CD4-positive, alpha-beta T cell (primary cell): ENCODE measurements around the gene STX18. TPM values are rescaled to one million over a fixed set of nuclear protein-coding genes. Genes with fewer than 3 reads are reported as not detected.

Experiments used
- ATAC-seq: fragments of 200-7000 bp; cut with Tn5 transposase; one replicate; pipeline ENCODE4 v1.10.0; 2022; ENCODE audit warnings: mild to moderate bottlenecking; ENCODE audit not compliant: poor library complexity
- CTCF ChIA-PET: fragments of 350-600 bp; sonication (Branson Sonifier 250); formaldehyde crosslinking; loops from one replicate; lab custom pipeline; 2021; ENCODE audit warnings: antibody characterized with exemption, inconsistent platforms; lab: Charles Lee
- POLR2A ChIA-PET: fragments of 350-600 bp; sonication (Branson Sonifier 250); formaldehyde crosslinking; loops from one replicate; lab custom pipeline; 2021; ENCODE audit warnings: antibody characterized with exemption, inconsistent platforms; lab: Charles Lee
- DNase-seq, 14 experiments: peaks; one replicate each; pipeline ENCODE4 v3.0.0-alpha.2; 2013 to 2020; ENCODE audit warnings: mixed read lengths in 2 of 14
- H3K27ac ChIP-seq, 2 donors: one replicate each; pipeline versions ENCODE4 v1.5.1 to v1.7.0; 2013; ENCODE audit warnings: low read length in 2 of 2, low read depth in 1 of 2, mild to moderate bottlenecking in 1 of 2
- H3K27me3 ChIP-seq, 2 experiments: 1 replicate in 1 of 2; 2 replicates in 1 of 2; pipeline versions ENCODE4 v1.6.1 to v1.7.0; 2013; ENCODE audit warnings: low read length in 2 of 2, control low read depth in 1 of 2, mild to moderate bottlenecking in 1 of 2, moderate library complexity in 1 of 2; ENCODE audit not compliant: insufficient read depth in 2 of 2, control insufficient read depth in 1 of 2
- H3K36me3 ChIP-seq: one replicate; pipeline ENCODE4 v1.6.1; 2013; ENCODE audit warnings: low read length, control low read depth; ENCODE audit not compliant: insufficient read depth
- H3K4me1 ChIP-seq: one replicate; pipeline ENCODE4 v1.6.1; 2013; ENCODE audit warnings: low read length, control low read depth; ENCODE audit not compliant: insufficient read depth
- H3K4me3 ChIP-seq: one replicate; pipeline ENCODE4 v1.5.1; 2013; ENCODE audit warnings: mild to moderate bottlenecking, low read length, moderate library complexity
- H3K9me3 ChIP-seq, 2 experiments: 1 replicate in 1 of 2; 2 replicates in 1 of 2; pipeline versions ENCODE4 v1.6.1 to v1.7.0; 2013; ENCODE audit warnings: low read length in 2 of 2, mild to moderate bottlenecking in 2 of 2, control low read depth in 1 of 2, moderate library complexity in 1 of 2; ENCODE audit not compliant: control insufficient read depth in 1 of 2, insufficient read depth in 1 of 2
- H3K27ac Mint-ChIP-seq: one replicate; pipeline ENCODE4 v1.8.0; 2020; ENCODE audit warnings: mixed read lengths
- H3K27me3 Mint-ChIP-seq: one replicate; pipeline ENCODE4 v1.8.0; 2021; ENCODE audit warnings: mixed read lengths
- H3K36me3 Mint-ChIP-seq: one replicate; pipeline ENCODE4 v1.8.0; 2021; ENCODE audit warnings: low read depth, mixed read lengths
- H3K4me1 Mint-ChIP-seq: one replicate; pipeline ENCODE4 v1.8.0; 2021; ENCODE audit warnings: low read depth, mixed read lengths
- H3K4me3 Mint-ChIP-seq: one replicate; pipeline ENCODE4 v1.8.0; 2020; ENCODE audit warnings: mild to moderate bottlenecking, mixed read lengths
- H3K9me3 Mint-ChIP-seq: one replicate; pipeline ENCODE4 v1.8.0; 2020; ENCODE audit warnings: mixed read lengths
- CTCF ChIP-seq: fragments of 200-600 bp; IDR thresholded peaks from one replicate; pipeline ENCODE4 v1.8.0; 2022; ENCODE audit warnings: antibody characterized with exemption, mild to moderate bottlenecking
- intact Hi-C, 2 experiments: fragments of 100-400 bp; cut with DNase I in 1 of 2; cut with micrococcal nuclease in 1 of 2; formaldehyde crosslinking; loops; one replicate each; pipeline versions ENCODE4 v1.15.1 to v1.9.0; 2023 to 2025; cut with DNase I, micrococcal nuclease
- total RNA-seq, 174 experiments: library from RNA in 2 of 174; stranded (reverse) in 2 of 174; gene quantifications; one replicate each; pipeline ENCODE4 v1.2.3 and lab custom pipeline; 2021 to 2026

STX18 gene
- total RNA-seq, 2 experiments from 2014 or later, result 15.2 to 15.5 TPM

- Histone ChIP-seq H3K4me1 (peaks cover 4% of the 10 kb centered on the region), H3K4me3 (no peak overlapping the region), H3K36me3 (no peaks in the 10 kb centered on the region), H3K27ac (no peak overlapping the region), H3K9me3 (no peaks in the 10 kb centered on the region), H3K27me3 (no peaks in the 10 kb centered on the region)
- no peaks in the 10 kb centered on the region for H3K27me3 Mint-ChIP-seq
- CTCF ChIA-PET, result no interaction called here
- DNase-seq (no peak), ATAC-seq (no peak)
- peaks cover 9% of the 10 kb centered on the region for H3K36me3 Mint-ChIP-seq
- H3K4me1 Mint-ChIP-seq, result no peaks in the 10 kb centered on the region
- no peak overlapping the region for H3K4me3 Mint-ChIP-seq
- H3K9me3 Mint-ChIP-seq, result no peaks in the 10 kb centered on the region
- intact Hi-C loops, result no loop called here
- no peak overlapping the region for H3K27ac Mint-ChIP-seq
- POLR2A ChIA-PET, result no interaction called here
- no peak for TF ChIP-seq CTCF
Measured at GRCh38 chr4:4580494-4580893, 38.6 kb upstream of the STX18 start.

GRCh38 chr4:4578981-4579380 is 37.1 kb upstream of the STX18 start:
- no peak overlapping the region for H3K27ac Mint-ChIP-seq
- Histone ChIP-seq H3K36me3 (no peaks in the 10 kb centered on the region), H3K27ac (no peak overlapping the region), H3K4me3 (no peak overlapping the region), H3K4me1 (peaks cover 11% of the 10 kb centered on the region), H3K27me3 (no peaks in the 10 kb centered on the region), H3K9me3 (no peaks in the 10 kb centered on the region)
- ChIA-PET CTCF (no interaction called here), POLR2A (no interaction called here)
- no peak for TF ChIP-seq CTCF
- intact Hi-C loops, result no loop called here
- no peak overlapping the region for H3K4me3 Mint-ChIP-seq
- H3K27me3 Mint-ChIP-seq, result no peaks in the 10 kb centered on the region
- H3K4me1 Mint-ChIP-seq, result peaks cover 10% of the 10 kb centered on the region
- H3K36me3 Mint-ChIP-seq, result peaks cover 5% of the 10 kb centered on the region
- DNase-seq, result no peak
- ATAC-seq, result no peak
- H3K9me3 Mint-ChIP-seq, result no peaks in the 10 kb centered on the region

- DNase-seq (no peak), ATAC-seq (no peak)
- no peaks in the 10 kb centered on the region for H3K36me3 Mint-ChIP-seq
- Histone ChIP-seq H3K36me3 (no peaks in the 10 kb centered on the region), H3K27me3 (no peaks in the 10 kb centered on the region), H3K27ac (no peak overlapping the region), H3K9me3 (no peaks in the 10 kb centered on the region), H3K4me1 (peaks cover 11% of the 10 kb centered on the region), H3K4me3 (no peak overlapping the region)
- no peaks in the 10 kb centered on the region for H3K27me3 Mint-ChIP-seq
- POLR2A ChIA-PET, result no interaction called here
- peak overlapping the region; percentile 26 for H3K4me3 Mint-ChIP-seq
- H3K27ac Mint-ChIP-seq, result no peak overlapping the region
- intact Hi-C loops, result no loop called here
- peaks cover 10% of the 10 kb centered on the region for H3K4me1 Mint-ChIP-seq
- TF ChIP-seq CTCF, result no peak
- H3K9me3 Mint-ChIP-seq, result no peaks in the 10 kb centered on the region
- CTCF ChIA-PET, result no interaction called here
Measured at GRCh38 chr4:4577359-4577875, 35.6 kb upstream of the STX18 start.
